Stimulated activated CD8-positive, alpha-beta memory T cell treated with anti-CD3 and anti-CD28 coated beads, Interleukin-4, amount 100 ng/mL, for 4 hours (primary cell): ENCODE data around the gene PIP5KL1.

Source experiments
- DNase-seq, 2 donors: peaks; one replicate each; pipeline ENCODE4 v3.0.0-alpha.2; 2020; ENCODE audit warnings: low read depth in 2 of 2, low spot score in 1 of 2

PIP5KL1 gene

DNA sequence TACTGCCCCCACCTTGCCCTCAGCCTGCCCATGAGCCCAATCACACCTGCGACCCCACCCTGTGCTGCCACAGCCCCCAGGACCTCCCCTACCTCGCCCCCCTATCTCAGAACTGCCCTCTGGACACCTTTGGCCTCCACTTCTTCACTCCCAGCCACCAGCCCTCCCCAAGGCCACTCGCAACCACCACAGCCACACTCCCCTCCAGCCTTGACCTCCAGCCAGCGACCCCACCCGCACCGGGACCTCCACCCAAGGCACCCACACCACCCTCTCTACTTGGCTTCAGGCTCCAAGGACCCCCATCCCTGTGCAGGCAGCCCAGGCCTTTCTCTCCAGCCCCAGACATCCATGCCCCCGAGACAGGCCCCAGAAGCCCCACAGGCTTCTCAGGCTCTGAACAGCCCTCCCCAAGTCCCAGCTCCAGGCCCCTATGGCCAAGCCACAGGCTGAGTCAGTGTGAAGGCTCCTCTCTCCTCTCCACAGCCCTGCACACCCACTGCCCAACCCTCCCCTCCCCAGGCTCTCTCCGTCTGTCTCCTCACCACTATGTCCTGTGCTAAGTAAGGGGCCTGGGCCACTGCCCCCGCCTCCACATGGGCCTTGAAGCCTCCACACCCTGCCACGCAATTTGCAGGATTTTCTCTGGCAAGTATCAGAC lies 55.1 kb downstream of the PIP5KL1 start:
- no peak for DNase-seq

- no peak for DNase-seq
These were observed 56.0 kb downstream of the PIP5KL1 start for GRCh38 chr9:127874301-127875221.

GRCh38 chr9:127873886-127874285 lies 56.7 kb downstream of the PIP5KL1 start:
- DNase-seq = no peak

DNA sequence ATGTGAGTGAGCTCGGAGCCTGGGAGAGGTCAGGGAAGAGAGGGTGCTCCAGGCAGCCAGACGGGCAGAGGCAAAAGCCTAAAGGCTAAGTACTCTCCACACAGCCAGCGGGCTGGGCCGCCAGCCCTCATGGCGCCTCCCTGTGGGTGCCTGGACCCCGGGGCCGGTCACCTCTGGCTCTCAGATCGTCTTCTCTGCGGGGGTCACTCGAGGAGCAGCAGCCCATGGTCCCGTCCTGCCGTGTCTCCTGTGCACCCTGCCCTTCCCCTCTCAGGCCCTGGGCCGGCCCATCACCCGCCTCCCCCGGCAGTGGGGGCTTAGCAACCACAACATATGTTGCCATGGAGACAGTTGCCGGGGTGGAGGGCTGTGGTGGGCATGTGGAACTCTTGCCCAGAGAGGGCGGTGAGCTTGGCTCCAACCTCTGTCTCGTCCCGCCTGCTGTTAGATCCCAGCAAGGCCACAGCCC lies 57.3 kb downstream of the PIP5KL1 start:
- no peak for DNase-seq

GRCh38 chr9:127872369-127873222 lies 58.0 kb downstream of the PIP5KL1 start:
- no peak for DNase-seq

- DNase-seq = no peak
These were observed 59.0 kb downstream of the PIP5KL1 start for GRCh38 chr9:127871531-127871930.

- DNase-seq = no peak
These were observed 59.7 kb downstream of the PIP5KL1 start for GRCh38 chr9:127870887-127871286.
